GM12891 (cell line): ENCODE data around the gene ZBTB38.

Experiments used
- DNase-seq: peaks from one replicate; pipeline ENCODE4 v3.0.0; 2011; ENCODE audit warnings: low spot score; ENCODE audit not compliant: insufficient read length
- FAIRE-seq: peaks from 2 replicates; lab custom pipeline; 2011; peaks lifted over from hg19 to GRCh38; lab: Jason Lieb, UNC
- PAX5 ChIP-seq: IDR thresholded peaks from 2 replicates; pipeline ENCODE4 v1.6.1; 2011; ENCODE audit warnings: low read length, moderate library complexity, mild to moderate bottlenecking; ENCODE audit not compliant: insufficient read depth, severe bottlenecking
- POLR2A ChIP-seq: IDR thresholded peaks from 2 replicates; pipeline ENCODE4 v1.6.1; 2011; ENCODE audit warnings: low read depth, low read length, control low read depth
- POLR2AphosphoS5 ChIP-seq: IDR thresholded peaks from 2 replicates; pipeline ENCODE4 v1.6.1; 2011; ENCODE audit warnings: low read depth, low read length, control low read depth
- POU2F2 ChIP-seq: IDR thresholded peaks from 2 replicates; pipeline ENCODE4 v1.6.1; 2011; ENCODE audit warnings: low read depth, mild to moderate bottlenecking, control low read depth, low read length, moderate library complexity
- SPI1 ChIP-seq: IDR thresholded peaks from 2 replicates; pipeline ENCODE4 v1.6.1; 2011; ENCODE audit warnings: low read depth, low read length, control low read depth
- TAF1 ChIP-seq: IDR thresholded peaks from 2 replicates; pipeline ENCODE4 v1.6.1; 2011; ENCODE audit warnings: low read depth, low read length, control low read depth

Gene ZBTB38

GRCh38 chr3:141330235-141330634 is 38.1 kb upstream of the ZBTB38 start:
- TF ChIP-seq POLR2AphosphoS5 (no peak), SPI1 (no peak), POLR2A (no peak), TAF1 (no peak), POU2F2 (no peak), PAX5 (no peak)
- no peak for FAIRE-seq
- DNase-seq: no peak

- DNase-seq: no peak
- no peak for FAIRE-seq
These were observed 37.5 kb upstream of the ZBTB38 start for GRCh38 chr3:141330718-141331376.

GRCh38 chr3:141331377-141332318 is 36.7 kb upstream of the ZBTB38 start:
- FAIRE-seq (no peak), DNase-seq (no peak)
- TF ChIP-seq POLR2A: no peak

More at GRCh38 chr3:141330718-141331376, 37.5 kb upstream of the ZBTB38 start:
- TF ChIP-seq POLR2A (no peak), SPI1 (peak; percentile 21; the same call in 1 of the 2 replicates)

GRCh38 chr3:141332416-141332815 is 35.9 kb upstream of the ZBTB38 start:
- no peak for FAIRE-seq
- DNase-seq: no peak
- no peak for TF ChIP-seq POLR2AphosphoS5
- no peak for TF ChIP-seq PAX5
- TF ChIP-seq POLR2A: no peak
- no peak for TF ChIP-seq SPI1
- TF ChIP-seq POU2F2: no peak
- TF ChIP-seq TAF1: no peak

GRCh38 chr3:141333836-141334626 is 34.3 kb upstream of the ZBTB38 start:
- DNase-seq (no peak), FAIRE-seq (no peak)
- no peak for TF ChIP-seq POLR2A

GRCh38 chr3:141334627-141335250 is 33.6 kb upstream of the ZBTB38 start:
- DNase-seq (no peak), FAIRE-seq (no peak)

GRCh38 chr3:141335531-141336061 is 32.7 kb upstream of the ZBTB38 start:
- no peak for DNase-seq
- TF ChIP-seq TAF1 (no peak), POLR2AphosphoS5 (no peak), SPI1 (no peak), POLR2A (no peak), POU2F2 (no peak), PAX5 (no peak)
- no peak for FAIRE-seq

More at GRCh38 chr3:141334627-141335250, 33.6 kb upstream of the ZBTB38 start:
- TF ChIP-seq POLR2A: no peak
- TF ChIP-seq SPI1: no peak

- TF ChIP-seq POLR2AphosphoS5 (no peak), SPI1 (peak; percentile 100), POU2F2 (peak; percentile 26; the same call in 1 of the 2 replicates), TAF1 (no peak), POLR2A (peak; percentile 36; the same call in 1 of the 2 replicates)
- DNase-seq: peak; percentile 55
- FAIRE-seq: peak; percentile 81
These were observed 31.4 kb upstream of the ZBTB38 start for GRCh38 chr3:141336672-141337522.

- TF ChIP-seq POLR2AphosphoS5 (no peak), TAF1 (no peak), SPI1 (no peak), POLR2A (no peak), POU2F2 (no peak), PAX5 (no peak)
- FAIRE-seq: no peak
- no peak for DNase-seq
These were observed 30.8 kb upstream of the ZBTB38 start for GRCh38 chr3:141337523-141337854.
